ENCODE measurements around the gene OR52B4. TPM values are rescaled to one million over a fixed set of nuclear protein-coding genes. Genes with fewer than 3 reads are reported as not detected.

Gene OR52B4
- total and polyA plus RNA-seq, 9 of the 15 experiments (the other 6 are each of a cell fraction or from before 2014, with no cell fraction given) = not detected

DNA sequence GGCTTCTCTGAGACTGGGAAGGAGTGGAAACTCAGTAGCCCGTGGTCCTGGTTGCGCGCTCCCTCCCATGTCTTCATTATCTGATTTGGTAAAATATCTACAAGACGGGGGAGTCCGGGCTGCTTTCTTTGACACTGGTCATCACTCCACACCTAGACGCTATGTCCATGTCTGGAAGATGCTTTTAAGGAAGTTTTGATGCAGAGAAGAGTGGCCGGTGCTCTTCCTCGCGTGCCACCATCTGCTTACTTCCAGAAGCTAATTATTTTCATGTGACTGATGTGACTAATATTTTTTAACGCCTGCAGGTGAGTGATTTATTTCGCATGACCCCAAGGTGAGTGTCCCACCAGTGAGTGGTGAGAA is 25.7 kb upstream of the OR52B4 start:
- Histone ChIP-seq H3K9me3 (replicated peaks; ENCODE audit: control insufficient read depth, insufficient read depth, low read depth, low read length) (no peaks in the 10 kb centered on the region), H3K4me3 (peak overlapping the region; percentile 87), H3K4me2 (ENCODE audit: insufficient read depth, low read length) (peak overlapping the region; percentile 85), H3K79me2 (ENCODE audit: control insufficient read depth, insufficient read depth, low read length) (peaks cover 7% of the 10 kb centered on the region; the same call in 2 of the 3 replicates), H2AFZ (ENCODE audit: low read depth, low read length) (peak overlapping the region; percentile 96), H3K4me1 (replicated peaks in 1 of 2; ENCODE audit: control insufficient read depth in 2 of 2, insufficient read depth in 2 of 2, low read length in 2 of 2) (peaks cover 3 to 6% of the 10 kb centered on the region in 2 experiments; a peak in 3 of 5 replicates), H4K20me1 (replicated peaks; ENCODE audit: control insufficient read depth, insufficient read depth, low read length) (no peaks in the 10 kb centered on the region), H3K9me1 (ENCODE audit: control insufficient read depth, insufficient read depth, low read length) (no peaks in the 10 kb centered on the region), H3K27me3 (ENCODE audit: control insufficient read depth in 2 of 2, insufficient read depth in 2 of 2, low read length in 2 of 2) (no peaks in the 10 kb centered on the region), H3K27ac (ENCODE audit: extremely low read depth, low read depth, low read length) (no peak overlapping the region), H3K36me3 (ENCODE audit: control insufficient read depth, insufficient read depth, low read length) (peaks cover 12% of the 10 kb centered on the region; the same call in 2 of the 3 replicates), H3K9ac (ENCODE audit: insufficient read depth in 1 of 2, low read depth in 2 of 2, low read length in 2 of 2) (peak overlapping the region; percentile 74 to 93; a peak in 2 of 4 replicates)
- intact Hi-C loops (cut with micrococcal nuclease) (no loop called here), in situ Hi-C loops (cut with MboI) (no loop called here)
- BruUV-seq (replicated peaks) = no TSS peak
- TF ChIP-seq SMARCB1 (IDR thresholded peaks at IDR 0.05; ENCODE audit: insufficient read length, low read depth) (no peak), NRF1 (conservative IDR thresholded peaks at IDR 0.05 in 1 of 2, IDR thresholded peaks at IDR 0.05 in 1 of 2) (0 out of 4 replicates have a peak, but pooled peaks of 1 of the 2 experiments have one; percentile 2), MEIS2 (IDR thresholded peaks at IDR 0.05; ENCODE audit: partially characterized antibody) (peak; percentile 62), CEBPZ (IDR thresholded peaks at IDR 0.05; ENCODE audit: borderline replicate concordance, low read depth, low read length) (no peak), MYNN (IDR thresholded peaks at IDR 0.05) (no peak), MYNN (CRISPR knock-in tag; IDR thresholded peaks at IDR 0.05) (no peak), ZNF184 (CRISPR knock-in tag; IDR thresholded peaks at IDR 0.05) (no peak)
- TF ChIP-seq, protein P1, sequence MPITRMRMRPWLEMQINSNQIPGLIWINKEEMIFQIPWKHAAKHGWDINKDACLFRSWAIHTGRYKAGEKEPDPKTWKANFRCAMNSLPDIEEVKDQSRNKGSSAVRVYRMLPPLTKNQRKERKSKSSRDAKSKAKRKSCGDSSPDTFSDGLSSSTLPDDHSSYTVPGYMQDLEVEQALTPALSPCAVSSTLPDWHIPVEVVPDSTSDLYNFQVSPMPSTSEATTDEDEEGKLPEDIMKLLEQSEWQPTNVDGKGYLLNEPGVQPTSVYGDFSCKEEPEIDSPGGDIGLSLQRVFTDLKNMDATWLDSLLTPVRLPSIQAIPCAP (CRISPR knock-in tag; IDR thresholded peaks at IDR 0.05; ENCODE audit: borderline replicate concordance) = no peak
- TF ChIP-seq, protein P2, sequence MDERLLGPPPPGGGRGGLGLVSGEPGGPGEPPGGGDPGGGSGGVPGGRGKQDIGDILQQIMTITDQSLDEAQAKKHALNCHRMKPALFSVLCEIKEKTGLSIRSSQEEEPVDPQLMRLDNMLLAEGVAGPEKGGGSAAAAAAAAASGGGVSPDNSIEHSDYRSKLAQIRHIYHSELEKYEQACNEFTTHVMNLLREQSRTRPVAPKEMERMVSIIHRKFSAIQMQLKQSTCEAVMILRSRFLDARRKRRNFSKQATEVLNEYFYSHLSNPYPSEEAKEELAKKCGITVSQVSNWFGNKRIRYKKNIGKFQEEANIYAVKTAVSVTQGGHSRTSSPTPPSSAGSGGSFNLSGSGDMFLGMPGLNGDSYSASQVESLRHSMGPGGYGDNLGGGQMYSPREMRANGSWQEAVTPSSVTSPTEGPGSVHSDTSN (CRISPR knock-in tag; IDR thresholded peaks at IDR 0.05; ENCODE audit: low read depth) = no peak
- TF ChIP-seq, protein P2 (tag; conservative IDR thresholded peaks at IDR 0.05; ENCODE audit: low read depth) = 0 out of 2 replicates have a peak, but pooled peaks have one; percentile 9
- ChIA-PET CTCF (ENCODE audit: low intra/inter-chr PET ratio) (no interaction called here), POLR2A (interaction anchor here (0.7 to 1.2 kb wide), 3 partner anchors 27 to 209 kb away, joined by 3 read pairs; no protein-coding TSS in a partner anchor)
- ATAC-seq (peak; percentile 52; the same call in 2 of the 3 replicates), FAIRE-seq (no peak), DNase-seq (ENCODE audit: extremely low read depth in 1 of 4, low spot score in 3 of 4) (no peak)
- WGBS (ENCODE audit: insufficient coverage, low coverage, missing lambda C conversion rate) = 13% methylated on average over 10 of the region's 11 CpGs
